Naive thymus-derived CD4-positive, alpha-beta T cell (primary cell): ENCODE measurements around the gene EXOC6. TPM values are rescaled to one million over a fixed set of nuclear protein-coding genes. Genes with fewer than 3 reads are reported as not detected.

Experiments used
- ATAC-seq: fragments of 150-1000 bp; cut with Tn5 transposase; 2 replicates; pipeline ENCODE4 v1.10.0; 2021; ENCODE audit warnings: mild to moderate bottlenecking, moderate library complexity
- CTCF ChIA-PET: fragments of 350-600 bp; sonication (Branson Sonifier 250); formaldehyde crosslinking; loops from one replicate; lab custom pipeline; 2021; ENCODE audit warnings: antibody characterized with exemption; lab: Charles Lee
- POLR2A ChIA-PET: fragments of 350-600 bp; sonication (Branson Sonifier 250); formaldehyde crosslinking; loops from one replicate; lab custom pipeline; 2021; ENCODE audit warnings: antibody characterized with exemption, inconsistent platforms; lab: Charles Lee
- DNase-seq, 9 donors: peaks; one replicate each; pipeline versions ENCODE4 v3.0.0 to v3.0.0-alpha.2; 2020 to 2022; ENCODE audit warnings: mixed read lengths in 1 of 9
- H3K27ac ChIP-seq: one replicate; pipeline ENCODE4 v1.7.0; 2013; ENCODE audit warnings: mild to moderate bottlenecking, low read depth, low read length, moderate library complexity
- H3K27me3 ChIP-seq, 2 donors: one replicate each; pipeline ENCODE4 v1.7.0; 2013; ENCODE audit warnings: low read length in 2 of 2, mild to moderate bottlenecking in 2 of 2, moderate library complexity in 2 of 2; ENCODE audit not compliant: control insufficient read depth in 2 of 2, insufficient read depth in 2 of 2
- H3K36me3 ChIP-seq, 3 experiments: 1 replicate in 2 of 3; 2 replicates in 1 of 3; pipeline ENCODE4 v1.7.0; 2013; ENCODE audit warnings: low read length in 3 of 3, mild to moderate bottlenecking in 3 of 3, moderate library complexity in 1 of 3; ENCODE audit not compliant: insufficient read depth in 3 of 3, control insufficient read depth in 2 of 3
- H3K4me1 ChIP-seq, 2 donors: one replicate each; pipeline ENCODE4 v1.7.0; 2013; ENCODE audit warnings: low read length in 2 of 2, mild to moderate bottlenecking in 2 of 2, moderate library complexity in 1 of 2; ENCODE audit not compliant: control insufficient read depth in 2 of 2, insufficient read depth in 2 of 2
- H3K4me3 ChIP-seq: 2 replicates; pipeline ENCODE4 v1.7.0; 2013; ENCODE audit warnings: mild to moderate bottlenecking, low read length
- H3K9me3 ChIP-seq, 3 experiments: 1 replicate in 2 of 3; 2 replicates in 1 of 3; pipeline ENCODE4 v1.7.0; 2013; ENCODE audit warnings: low read length in 3 of 3; ENCODE audit not compliant: control insufficient read depth in 2 of 3
- H3K27ac Mint-ChIP-seq, 9 donors: one replicate each; pipeline ENCODE4 v1.8.0; 2020 to 2022; ENCODE audit warnings: mixed read lengths in 9 of 9, mild to moderate bottlenecking in 8 of 9, moderate library complexity in 5 of 9, inconsistent platforms in 2 of 9
- H3K27me3 Mint-ChIP-seq, 5 donors: one replicate each; pipeline ENCODE4 v1.8.0; 2021 to 2022; ENCODE audit warnings: mixed read lengths in 5 of 5, mild to moderate bottlenecking in 1 of 5
- H3K36me3 Mint-ChIP-seq, 5 donors: one replicate each; pipeline ENCODE4 v1.8.0; 2020 to 2022; ENCODE audit warnings: mixed read lengths in 5 of 5, mild to moderate bottlenecking in 3 of 5, inconsistent platforms in 1 of 5
- H3K4me1 Mint-ChIP-seq, 7 donors: one replicate each; pipeline ENCODE4 v1.8.0; 2020 to 2022; ENCODE audit warnings: mixed read lengths in 7 of 7, mild to moderate bottlenecking in 3 of 7, inconsistent platforms in 1 of 7
- H3K4me3 Mint-ChIP-seq, 10 donors: one replicate each; pipeline ENCODE4 v1.8.0; 2020 to 2022; ENCODE audit warnings: mild to moderate bottlenecking in 10 of 10, mixed read lengths in 10 of 10, moderate library complexity in 6 of 10, inconsistent platforms in 2 of 10
- H3K9me3 Mint-ChIP-seq, 11 donors: one replicate each; pipeline ENCODE4 v1.8.0; 2020 to 2022; ENCODE audit warnings: mixed read lengths in 11 of 11, mild to moderate bottlenecking in 4 of 11, inconsistent platforms in 1 of 11, moderate library complexity in 1 of 11
- intact Hi-C, 2 donors: fragments of 100-400 bp; cut with micrococcal nuclease; formaldehyde crosslinking; loops; one replicate each; pipeline ENCODE4 v1.15.1; 2023
- polyA plus RNA-seq, 2 donors: library from polyadenylated mRNA; unstranded; fragments of 300-500 nt; fragmentation: Illumina TruSeq; gene quantifications; one replicate each; pipeline ENCODE4 v1.2.3, GENCODE V29; 2021
- total RNA-seq, 6 experiments: library from RNA in 5 of 6; stranded (reverse) in 5 of 6; gene quantifications; 1 replicate in 5 of 6; 2 replicates in 1 of 6; pipeline ENCODE4 v1.2.3 and lab custom pipeline; 2021 to 2026

The EXOC6 gene
- total and polyA plus RNA-seq, 7 experiments from 2014 or later, result 5.8 to 12.1 (median 9.8) TPM

DNA sequence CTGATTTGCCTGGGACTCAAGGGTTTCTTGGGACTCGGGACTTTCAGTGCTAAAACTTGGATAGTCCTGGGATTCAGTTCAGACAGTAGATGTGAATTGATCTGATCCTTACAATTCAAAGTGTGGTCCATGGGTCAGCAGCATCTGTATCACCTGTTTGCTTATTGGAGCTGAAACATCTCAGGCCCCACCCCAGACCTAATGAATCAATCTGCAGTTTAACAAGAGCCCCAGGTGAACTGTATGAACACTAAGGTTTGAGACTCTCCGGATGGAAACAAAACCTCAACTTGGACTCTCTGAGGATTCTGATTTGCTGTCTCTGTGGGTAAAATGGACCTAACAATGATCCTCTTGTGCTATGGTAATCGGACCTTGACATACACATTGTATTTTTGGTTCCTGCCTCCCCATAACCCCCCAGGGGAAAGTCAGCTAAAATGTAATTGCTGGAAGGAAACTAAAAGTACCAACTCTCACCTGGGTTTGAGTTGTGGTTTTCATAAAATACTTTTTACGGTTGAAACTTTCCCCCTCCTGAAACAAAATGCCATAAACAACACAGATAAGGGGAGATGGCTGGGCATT lies 237.0 kb downstream of the EXOC6 start:
- Mint-ChIP-seq H3K4me3 (no peak overlapping the region), H3K9me3 (no peaks in the 10 kb centered on the region), H3K36me3 (no peaks in the 10 kb centered on the region), H3K4me1 (peaks cover 0 to under 1% (median 0%) of the 10 kb centered on the region in 7 donors), H3K27me3 (peaks cover 8 to 19% (median 17%) of the 10 kb centered on the region in 5 donors), H3K27ac (no peak overlapping the region)
- ChIA-PET POLR2A (no interaction called here), CTCF (interaction anchor here (1.0 kb wide), 1 partner anchor 205 kb away, joined by 3 read pairs; no protein-coding TSS in a partner anchor)
- H3K4me1 ChIP-seq, result no peaks in the 10 kb centered on the region
- intact Hi-C loops, result loop anchor here in 1 of 2 donors (10.0 kb wide), 1 partner anchor 399 kb away; the partner anchor contains the start of gene MYOF
- no peaks in the 10 kb centered on the region for H3K9me3 ChIP-seq
- H3K27ac ChIP-seq, result no peak overlapping the region
- no peaks in the 10 kb centered on the region for H3K27me3 ChIP-seq
- DNase-seq (no peak), ATAC-seq (no peak)
- H3K36me3 ChIP-seq, result no peaks in the 10 kb centered on the region
- H3K4me3 ChIP-seq, result no peak overlapping the region

DNA sequence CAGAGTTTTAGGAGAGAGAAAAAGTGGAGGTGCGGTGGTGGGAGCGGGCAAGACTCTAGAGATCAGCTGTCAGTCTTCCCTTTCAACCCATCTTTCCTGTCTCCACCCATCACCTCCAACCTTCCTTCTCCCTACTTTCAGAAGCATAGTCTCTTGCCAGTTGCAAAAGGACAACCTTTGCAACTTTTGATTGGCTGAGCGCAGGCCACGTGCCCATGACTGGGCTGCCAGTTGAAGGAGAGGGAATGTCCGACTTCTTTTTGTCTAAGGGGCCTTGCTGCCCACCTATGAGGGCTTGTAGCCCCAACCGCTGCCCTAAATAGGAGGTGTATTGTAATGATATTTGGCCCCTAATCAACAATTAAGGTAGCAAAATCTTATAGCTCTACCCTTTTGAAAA lies 238.0 kb downstream of the EXOC6 start:
- Mint-ChIP-seq H3K27me3 (peaks cover 8 to 15% (median 11%) of the 10 kb centered on the region in 5 donors), H3K4me1 (peaks cover 0 to 2% (median 0%) of the 10 kb centered on the region in 7 donors), H3K4me3 (no peak overlapping the region), H3K9me3 (no peaks in the 10 kb centered on the region), H3K27ac (no peak overlapping the region), H3K36me3 (no peaks in the 10 kb centered on the region)
- DNase-seq (no peak), ATAC-seq (no peak)
- Histone ChIP-seq H3K27ac (no peak overlapping the region), H3K27me3 (no peaks in the 10 kb centered on the region), H3K9me3 (no peaks in the 10 kb centered on the region), H3K36me3 (no peaks in the 10 kb centered on the region), H3K4me1 (no peaks in the 10 kb centered on the region), H3K4me3 (no peak overlapping the region)
- POLR2A ChIA-PET, result no interaction called here
- intact Hi-C loops, result loop anchor here (2.0 to 10.0 kb wide), 2 partner anchors 71 to 399 kb away; partner anchors contain the start of gene MYOF (in 1 of the 2)
- CTCF ChIA-PET, result no interaction called here

DNA sequence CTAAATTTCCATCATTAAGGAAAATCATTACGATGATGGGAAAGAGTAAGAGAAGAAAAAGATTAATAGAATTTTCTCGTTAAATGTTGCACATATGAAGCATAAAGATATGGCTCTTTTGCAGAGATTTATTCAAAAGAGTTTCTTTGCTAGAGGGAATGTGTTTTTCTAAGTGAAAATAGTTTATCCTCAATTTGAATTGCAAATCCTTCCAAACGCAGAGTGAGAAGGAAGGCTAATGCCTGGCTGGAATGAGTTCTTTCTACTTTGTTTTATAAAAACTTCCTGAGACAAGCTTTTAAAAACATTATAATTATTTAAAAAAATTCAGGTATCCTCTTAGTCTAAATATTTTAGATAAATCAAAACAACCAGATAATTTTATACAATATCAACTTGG lies 239.5 kb downstream of the EXOC6 start:
- H3K4me1 ChIP-seq, result no peaks in the 10 kb centered on the region

DNA sequence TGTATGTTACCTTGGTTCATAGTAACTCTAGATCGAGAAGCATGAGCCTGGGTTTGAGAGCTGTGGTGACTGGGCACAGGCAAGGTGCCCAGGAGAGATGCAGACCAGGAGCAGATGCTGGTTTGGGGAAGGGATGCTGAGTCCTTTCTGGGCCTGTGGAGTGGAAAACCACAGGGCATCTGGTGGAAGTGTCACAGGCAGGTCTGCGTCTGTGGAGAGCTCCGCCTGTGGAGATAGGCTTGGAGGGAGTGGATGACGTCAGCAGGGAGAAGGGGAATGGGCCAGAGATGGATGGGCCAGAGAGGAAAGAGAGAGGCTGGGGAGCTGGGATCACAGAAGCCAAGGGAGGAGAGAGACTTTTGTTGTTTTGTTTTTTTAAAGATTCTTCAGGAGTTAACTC lies 240.1 kb downstream of the EXOC6 start:
- Mint-ChIP-seq H3K4me3 (no peak overlapping the region), H3K27ac (peak overlapping the region in 1 of 9 donors; percentile 16), H3K36me3 (no peaks in the 10 kb centered on the region), H3K9me3 (peaks cover 0 to 4% (median 0%) of the 10 kb centered on the region in 11 donors), H3K27me3 (peaks cover 4 to 12% (median 7%) of the 10 kb centered on the region in 5 donors), H3K4me1 (peaks cover 0 to 3% (median 0%) of the 10 kb centered on the region in 7 donors)
- Histone ChIP-seq H3K4me3 (no peak overlapping the region), H3K4me1 (no peaks in the 10 kb centered on the region), H3K27ac (no peak overlapping the region), H3K27me3 (no peaks in the 10 kb centered on the region), H3K9me3 (no peaks in the 10 kb centered on the region), H3K36me3 (no peaks in the 10 kb centered on the region)
- CTCF ChIA-PET, result no interaction called here
- ATAC-seq (no peak), DNase-seq (no peak)
- intact Hi-C loops, result loop anchor here in 1 of 2 donors (10.0 kb wide), 1 partner anchor 396 kb away; the partner anchor contains the start of gene MYOF
- POLR2A ChIA-PET, result no interaction called here

More for the DNA sequence above, 239.5 kb downstream of the EXOC6 start:
- H3K9me3 ChIP-seq, result no peaks in the 10 kb centered on the region
- ATAC-seq (no peak), DNase-seq (no peak)
- no peaks in the 10 kb centered on the region for H3K36me3 Mint-ChIP-seq
- peaks cover 4 to 12% (median 7%) of the 10 kb centered on the region in 5 donors for H3K27me3 Mint-ChIP-seq
- H3K36me3 ChIP-seq, result no peaks in the 10 kb centered on the region
- no peak overlapping the region for H3K27ac Mint-ChIP-seq
- no peak overlapping the region for H3K27ac ChIP-seq
- peaks cover 0 to under 1% (median 0%) of the 10 kb centered on the region in 11 donors for H3K9me3 Mint-ChIP-seq
- ChIA-PET POLR2A (no interaction called here), CTCF (no interaction called here)
- intact Hi-C loops, result loop anchor here (2.0 to 10.0 kb wide), 2 partner anchors 73 to 397 kb away; partner anchors contain the start of gene MYOF (in 1 of the 2)
- no peaks in the 10 kb centered on the region for H3K27me3 ChIP-seq
- H3K4me1 Mint-ChIP-seq, result peaks cover 0 to 2% (median 0%) of the 10 kb centered on the region in 7 donors
- no peak overlapping the region for H3K4me3 ChIP-seq
- H3K4me3 Mint-ChIP-seq, result no peak overlapping the region

DNA sequence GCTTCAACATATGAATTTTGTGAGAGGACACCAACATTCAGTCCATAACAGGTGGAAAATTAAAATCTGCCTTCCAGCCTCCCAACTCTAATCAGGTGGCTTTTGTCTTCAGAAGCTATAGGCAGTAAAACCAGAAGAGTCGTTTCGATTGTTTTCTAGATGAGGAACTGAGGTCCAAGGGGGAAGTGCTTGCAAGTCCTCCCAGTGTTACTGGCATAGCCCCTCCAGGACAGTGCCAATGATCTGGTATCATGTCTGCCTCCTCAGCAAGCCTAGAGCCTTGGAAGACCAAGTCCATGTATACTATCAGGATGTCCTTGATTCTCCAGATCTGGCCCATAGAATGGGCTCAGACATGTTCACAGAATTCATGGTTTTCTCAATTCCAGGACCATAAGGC lies 242.3 kb downstream of the EXOC6 start:
- H3K4me1 ChIP-seq, result no peaks in the 10 kb centered on the region
- Mint-ChIP-seq H3K9me3 (peaks cover 0 to 4% (median 0%) of the 10 kb centered on the region in 11 donors), H3K4me3 (no peak overlapping the region), H3K4me1 (peaks cover 0 to 5% (median 0%) of the 10 kb centered on the region in 7 donors), H3K27me3 (peaks cover 4 to 12% (median 7%) of the 10 kb centered on the region in 5 donors), H3K36me3 (no peaks in the 10 kb centered on the region), H3K27ac (no peak overlapping the region)
- H3K4me3 ChIP-seq, result no peak overlapping the region
- H3K27me3 ChIP-seq, result no peaks in the 10 kb centered on the region
- no peaks in the 10 kb centered on the region for H3K9me3 ChIP-seq
- DNase-seq (no peak), ATAC-seq (no peak)
- CTCF ChIA-PET, result no interaction called here
- intact Hi-C loops, result no loop called here
- POLR2A ChIA-PET, result no interaction called here
- H3K36me3 ChIP-seq, result no peaks in the 10 kb centered on the region
- no peak overlapping the region for H3K27ac ChIP-seq

DNA sequence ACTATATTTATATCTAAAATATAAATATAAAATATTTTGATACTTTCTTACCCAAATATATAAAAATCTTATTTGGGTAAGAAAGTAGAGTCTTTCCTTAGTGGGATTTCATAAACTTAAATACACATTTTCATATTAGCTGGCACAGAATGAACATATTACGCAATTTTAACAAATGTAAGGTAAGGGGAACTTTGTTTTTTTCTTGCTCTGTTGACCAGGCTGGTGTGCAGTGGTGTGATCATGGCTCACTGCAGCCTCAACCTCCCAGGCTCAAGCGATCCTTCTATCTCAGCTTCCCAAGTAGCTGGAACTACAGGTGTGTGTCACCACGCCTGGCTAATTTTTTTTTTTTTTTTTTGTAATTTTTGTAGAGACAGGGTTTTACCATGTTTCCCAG lies 243.6 kb downstream of the EXOC6 start:
- Mint-ChIP-seq H3K27me3 (peaks cover 4 to 12% (median 7%) of the 10 kb centered on the region in 5 donors), H3K4me1 (peaks cover 0 to 5% (median 0%) of the 10 kb centered on the region in 7 donors), H3K4me3 (no peak overlapping the region), H3K9me3 (peaks cover 0 to 4% (median 0%) of the 10 kb centered on the region in 11 donors), H3K27ac (no peak overlapping the region), H3K36me3 (no peaks in the 10 kb centered on the region)
- Histone ChIP-seq H3K27me3 (no peaks in the 10 kb centered on the region), H3K4me3 (no peak overlapping the region), H3K9me3 (no peaks in the 10 kb centered on the region), H3K27ac (no peak overlapping the region), H3K4me1 (no peaks in the 10 kb centered on the region), H3K36me3 (no peaks in the 10 kb centered on the region)
- ChIA-PET POLR2A (no interaction called here), CTCF (no interaction called here)
- DNase-seq (no peak), ATAC-seq (no peak)
- intact Hi-C loops, result no loop called here

DNA sequence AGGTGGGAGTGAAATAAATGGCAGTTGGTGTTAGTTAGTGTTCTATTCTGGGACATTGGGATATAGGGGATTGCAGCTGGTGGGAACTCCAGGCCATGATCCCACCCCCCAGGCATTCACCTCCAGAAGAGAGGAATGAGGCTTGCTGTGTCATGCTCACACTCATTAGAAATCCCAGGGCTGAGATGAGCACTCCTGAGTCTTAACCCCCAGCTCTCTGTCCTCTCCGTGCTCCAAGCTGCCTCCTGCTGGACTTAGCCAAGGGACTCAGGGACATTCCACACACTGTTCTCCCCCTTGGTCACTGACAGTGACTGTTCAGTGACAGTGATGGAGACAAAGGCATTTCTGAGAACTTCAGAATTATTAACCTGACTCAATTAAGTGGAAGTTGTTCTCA lies 246.9 kb downstream of the EXOC6 start:
- Histone ChIP-seq H3K4me1 (no peaks in the 10 kb centered on the region), H3K4me3 (no peak overlapping the region), H3K36me3 (no peaks in the 10 kb centered on the region), H3K9me3 (no peaks in the 10 kb centered on the region), H3K27ac (no peak overlapping the region), H3K27me3 (no peaks in the 10 kb centered on the region)
- no peak for ATAC-seq
- H3K27ac Mint-ChIP-seq, result no peak overlapping the region
- intact Hi-C loops, result no loop called here
- no peak for DNase-seq
- H3K4me1 Mint-ChIP-seq, result peaks cover 0 to 5% (median 0%) of the 10 kb centered on the region in 7 donors
- H3K4me3 Mint-ChIP-seq, result no peak overlapping the region
- peaks cover 0 to 4% (median 0%) of the 10 kb centered on the region in 11 donors for H3K9me3 Mint-ChIP-seq
- POLR2A ChIA-PET, result no interaction called here
- no peaks in the 10 kb centered on the region for H3K36me3 Mint-ChIP-seq
- peaks cover 0 to 6% (median 0%) of the 10 kb centered on the region in 5 donors for H3K27me3 Mint-ChIP-seq
- CTCF ChIA-PET, result no interaction called here
